GM23248 (cell line): ENCODE data around the gene SELENOO. TPM values are rescaled to one million over a fixed set of nuclear protein-coding genes. Genes with fewer than 3 reads are reported as not detected.

Experiments
- DNase-seq: peaks from one replicate; pipeline ENCODE4 v3.0.0-alpha.2; 2015
- H2AFZ ChIP-seq: fragments of 200-600 bp; sonication (generic); 2 replicates; pipeline ENCODE4 v1.6.1; 2016; ENCODE audit warnings: antibody characterized with exemption
- H3F3A ChIP-seq: fragments of 200-600 bp; sonication (generic); 2 replicates; pipeline ENCODE4 v1.6.1; 2016; ENCODE audit warnings: mild to moderate bottlenecking, antibody characterized with exemption, mixed run types; ENCODE audit not compliant: insufficient read depth
- H3K27ac ChIP-seq: fragments of 200-600 bp; sonication (generic); 2 replicates; pipeline ENCODE4 v1.5.1; 2016; ENCODE audit warnings: mild to moderate bottlenecking
- H3K27me3 ChIP-seq: fragments of 200-600 bp; sonication (generic); replicated peaks from 2 replicates; pipeline ENCODE4 v1.6.1; 2016; ENCODE audit warnings: mild to moderate bottlenecking; ENCODE audit not compliant: insufficient read depth
- H3K36me3 ChIP-seq: fragments of 200-600 bp; sonication (generic); 2 replicates; pipeline ENCODE4 v1.6.1; 2016; ENCODE audit warnings: low read depth, mild to moderate bottlenecking
- H3K4me1 ChIP-seq: fragments of 200-600 bp; sonication (generic); 2 replicates; pipeline ENCODE4 v1.6.1; 2016; ENCODE audit warnings: mild to moderate bottlenecking; ENCODE audit not compliant: insufficient read depth
- H3K4me2 ChIP-seq: fragments of 200-600 bp; sonication (generic); one replicate; pipeline ENCODE4 v1.6.1; 2016; ENCODE audit warnings: mild to moderate bottlenecking; ENCODE audit not compliant: unreplicated experiment
- H3K4me3 ChIP-seq: fragments of 200-600 bp; sonication (generic); 2 replicates; pipeline ENCODE4 v1.5.1; 2016; ENCODE audit warnings: mild to moderate bottlenecking
- H3K79me2 ChIP-seq: fragments of 200-600 bp; sonication (generic); 2 replicates; pipeline ENCODE4 v1.6.1; 2016; ENCODE audit warnings: mild to moderate bottlenecking; ENCODE audit not compliant: insufficient read depth
- H3K9ac ChIP-seq: fragments of 200-600 bp; sonication (generic); 2 replicates; pipeline ENCODE4 v1.6.1; 2016; ENCODE audit warnings: mild to moderate bottlenecking
- H3K9me2 ChIP-seq: fragments of 200-600 bp; sonication (generic); 2 replicates; pipeline ENCODE4 v1.6.1; 2016; ENCODE audit warnings: mixed run types, mild to moderate bottlenecking, moderate library complexity; ENCODE audit not compliant: insufficient read depth
- H3K9me3 ChIP-seq: fragments of 200-600 bp; sonication (generic); one replicate; pipeline ENCODE4 v1.6.1; 2017; ENCODE audit warnings: low read depth
- H4K20me1 ChIP-seq: fragments of 200-600 bp; sonication (generic); 2 replicates; pipeline ENCODE4 v1.6.0; 2016; ENCODE audit not compliant: insufficient read depth
- EZH2 ChIP-seq: fragments of 200-600 bp; sonication (generic); IDR thresholded peaks from 2 replicates; pipeline ENCODE4 v1.6.1; 2018; ENCODE audit warnings: antibody characterized with exemption, mild to moderate bottlenecking; ENCODE audit not compliant: insufficient read depth, poor library complexity, severe bottlenecking
- EZH2phosphoT487 ChIP-seq: fragments of 200-600 bp; sonication (generic); IDR thresholded peaks from 2 replicates; pipeline ENCODE4 v1.6.1; 2018; ENCODE audit warnings: antibody characterized with exemption, moderate library complexity, mild to moderate bottlenecking, low read depth; ENCODE audit not compliant: insufficient read depth
- WGBS, 2 experiments: methylation state at CpG; one replicate each; pipeline ENCODE4 v1.1.6; 2015 to 2017; ENCODE audit warnings: low lambda C conversion rate in 2 of 2, low coverage in 1 of 2; ENCODE audit errors: missing lambda C conversion rate in 2 of 2; 5-methylcytosine and 5-hydroxymethylcytosine counted together
- in situ Hi-C: fragments of 300-500 bp; cut with MboI; formaldehyde crosslinking; loops from 2 replicates; pipeline ENCODE4 v1.15.0; 2020
- polyA plus RNA-seq: library from polyadenylated mRNA; unstranded; fragments of >200 nt; fragmentation: Nextera tagmentation; extraction: Ambion mirVana; gene quantifications from 2 replicates; pipeline ENCODE4 v1.2.1, GENCODE V29; 2016
- total RNA-seq: library from RNA; depleted of rRNA; stranded (reverse); fragments of >200 nt; shearing (Covaris generic); gene quantifications from 2 replicates; pipeline ENCODE4 v1.2.3, GENCODE V29; 2014

The SELENOO gene
- total and polyA plus RNA-seq, 2 experiments from 2014 or later = 5.0 to 24.3 TPM

DNA sequence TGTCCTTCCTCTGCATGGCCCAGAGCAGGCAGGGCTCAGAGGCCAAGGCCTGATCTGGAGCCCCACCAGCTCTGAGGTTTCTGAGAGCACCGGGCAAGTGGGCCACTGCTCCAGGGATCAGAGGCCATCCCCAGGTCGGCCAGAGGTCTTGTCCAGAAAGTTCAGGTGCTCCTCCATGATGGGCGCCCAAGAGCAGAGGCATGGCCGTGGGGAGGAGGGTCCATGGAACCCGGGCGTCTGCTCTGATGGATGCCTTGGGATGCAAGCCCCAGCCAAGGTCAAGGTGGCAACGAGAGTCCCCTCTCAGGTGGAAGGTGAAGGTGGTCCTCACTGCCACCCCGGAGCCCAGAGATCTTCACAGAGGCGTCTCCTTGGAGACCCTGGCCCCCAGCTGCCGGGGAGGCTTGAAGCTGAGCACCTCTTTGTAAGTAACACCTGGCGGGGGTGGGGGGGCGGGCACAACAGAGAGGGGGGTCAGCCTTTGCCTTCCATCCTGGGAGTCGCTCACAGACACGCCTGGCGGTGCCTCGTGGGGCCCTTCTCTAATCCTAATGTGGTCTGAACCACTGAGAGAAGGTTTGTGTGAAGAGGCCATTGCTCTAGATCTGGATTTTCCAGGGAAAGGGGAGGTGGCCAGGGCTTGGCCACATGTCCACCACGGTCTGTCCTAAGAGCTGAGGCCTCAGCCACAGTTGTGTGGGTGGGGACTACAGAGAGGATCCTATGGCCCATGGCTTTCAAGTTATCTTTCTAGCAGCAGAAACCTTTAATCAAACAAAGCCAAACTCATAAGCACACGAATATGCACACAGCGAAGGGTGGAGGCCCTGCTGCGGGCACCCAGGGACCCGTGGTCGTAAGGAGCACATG, 52.5 kb downstream of the SELENOO start:
- in situ Hi-C loops = no loop called here

DNA sequence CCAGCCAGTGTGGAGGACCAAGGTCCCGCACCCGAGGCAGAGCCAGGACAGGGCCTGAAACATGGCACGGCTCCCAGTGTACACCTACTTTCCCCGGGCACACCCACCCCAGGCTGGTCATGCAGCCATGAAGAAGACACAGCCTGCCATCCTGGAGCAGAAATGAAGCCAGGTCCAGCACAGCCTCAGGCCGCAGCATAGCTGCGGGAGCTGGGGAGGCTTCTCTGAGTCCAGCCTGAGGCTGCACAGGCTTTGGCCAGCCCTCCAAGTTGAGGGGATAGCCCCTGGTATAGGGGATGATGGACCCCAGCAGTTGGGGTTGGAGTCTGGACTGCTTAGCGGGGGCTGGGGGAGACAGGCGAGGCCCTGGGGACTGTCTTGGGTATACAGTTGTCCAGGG, 53.1 kb downstream of the SELENOO start:
- no peak overlapping the region for H2AFZ ChIP-seq
- no peak overlapping the region for H3K27ac ChIP-seq
- no peak overlapping the region for H3K4me2 ChIP-seq
- peaks cover 21% of the 10 kb centered on the region; the same call in 1 of the 2 replicates for H3K79me2 ChIP-seq
- H3K27me3 ChIP-seq = no peaks in the 10 kb centered on the region
- TF ChIP-seq EZH2phosphoT487 (no peak), EZH2 (no peak)
- H3K4me1 ChIP-seq = peaks cover 7% of the 10 kb centered on the region; the same call in 1 of the 2 replicates
- H3K36me3 ChIP-seq = no peaks in the 10 kb centered on the region
- no peaks in the 10 kb centered on the region for H3K9me3 ChIP-seq
- in situ Hi-C loops = no loop called here
- no peak for DNase-seq
- H3K9me2 ChIP-seq = no peaks in the 10 kb centered on the region
- 70 to 72% methylated on average over 8 of the region's 8 CpGs for WGBS, 2 experiments
- no peaks in the 10 kb centered on the region for H3F3A ChIP-seq
- no peak overlapping the region for H3K4me3 ChIP-seq
- H3K9ac ChIP-seq = no peak overlapping the region
- H4K20me1 ChIP-seq = no peaks in the 10 kb centered on the region

More for the DNA sequence above, 52.5 kb downstream of the SELENOO start:
- no peaks in the 10 kb centered on the region for H3K9me2 ChIP-seq
- no peak overlapping the region for H3K27ac ChIP-seq
- H4K20me1 ChIP-seq = no peaks in the 10 kb centered on the region
- no peak overlapping the region for H3K4me2 ChIP-seq
- H3K79me2 ChIP-seq = peaks cover 18% of the 10 kb centered on the region; the same call in 1 of the 2 replicates
- H3K36me3 ChIP-seq = no peaks in the 10 kb centered on the region
- H3K9me3 ChIP-seq = no peaks in the 10 kb centered on the region
- H3K4me1 ChIP-seq = peaks cover 7% of the 10 kb centered on the region; the same call in 1 of the 2 replicates
- WGBS, 2 experiments = 78 to 84% methylated on average over 17 to 22 of the region's 22 CpGs
- no peaks in the 10 kb centered on the region for H3F3A ChIP-seq
- H3K9ac ChIP-seq = no peak overlapping the region
- TF ChIP-seq EZH2 (no peak), EZH2phosphoT487 (no peak)
- H3K4me3 ChIP-seq = no peak overlapping the region
- no peak overlapping the region for H2AFZ ChIP-seq
- no peak for DNase-seq
- no peaks in the 10 kb centered on the region for H3K27me3 ChIP-seq

DNA sequence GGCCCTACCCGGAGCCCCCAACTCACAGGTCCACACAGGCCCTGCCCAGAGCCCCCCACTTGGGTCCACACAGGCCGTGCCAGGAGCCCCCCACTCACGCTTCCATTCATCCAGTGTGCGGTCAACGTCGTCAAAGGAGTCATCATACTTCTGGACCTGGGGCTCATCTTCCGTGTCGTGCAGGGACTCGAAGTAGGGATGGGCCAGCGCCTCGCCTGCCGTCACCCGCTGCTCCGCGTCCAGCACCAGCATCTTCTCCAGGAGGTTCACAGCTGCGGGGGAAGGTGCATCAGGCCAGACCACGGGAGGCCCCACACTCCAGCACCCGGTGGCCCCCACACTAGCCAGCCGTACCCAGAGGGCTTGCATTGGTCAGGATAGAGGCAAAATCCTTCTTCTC, 54.3 kb downstream of the SELENOO start:
- H4K20me1 ChIP-seq = no peaks in the 10 kb centered on the region
- no peaks in the 10 kb centered on the region for H3F3A ChIP-seq
- in situ Hi-C loops = no loop called here
- no peak overlapping the region for H3K4me3 ChIP-seq
- no peaks in the 10 kb centered on the region for H3K9me3 ChIP-seq
- no peaks in the 10 kb centered on the region for H3K9me2 ChIP-seq
- TF ChIP-seq EZH2 = no peak
- no peak for TF ChIP-seq EZH2phosphoT487
- peaks cover 22% of the 10 kb centered on the region for H3K79me2 ChIP-seq
- peaks cover 4% of the 10 kb centered on the region; the same call in 1 of the 2 replicates for H3K4me1 ChIP-seq
- 81 to 92% methylated on average over 18 to 19 of the region's 19 CpGs for WGBS, 2 experiments
- H3K36me3 ChIP-seq = no peaks in the 10 kb centered on the region
- no peak overlapping the region for H3K27ac ChIP-seq
- no peak for DNase-seq
- no peaks in the 10 kb centered on the region for H3K27me3 ChIP-seq
- no peak overlapping the region for H3K9ac ChIP-seq
- no peak overlapping the region for H3K4me2 ChIP-seq
- H2AFZ ChIP-seq = no peak overlapping the region

DNA sequence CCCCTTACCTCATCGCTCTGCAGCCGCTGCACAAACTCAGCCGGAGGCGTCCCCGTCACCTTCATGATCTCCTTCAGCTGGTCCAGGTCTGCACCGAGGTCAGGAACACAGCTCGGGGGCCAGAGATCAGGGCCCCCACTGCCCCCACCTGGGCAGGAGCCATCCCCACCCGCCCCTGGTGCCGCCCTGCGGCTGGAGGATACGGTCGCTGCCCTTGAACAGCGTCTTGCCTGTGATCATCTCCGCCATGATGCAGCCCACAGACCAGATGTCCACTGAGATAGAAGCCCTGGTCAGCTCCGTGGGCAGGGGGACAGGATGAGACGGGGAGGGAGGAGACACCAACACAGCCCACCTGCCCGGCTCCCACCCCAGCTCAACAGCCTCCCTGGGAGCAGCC, 54.8 kb downstream of the SELENOO start:
- no peaks in the 10 kb centered on the region for H3K9me3 ChIP-seq
- H3K9ac ChIP-seq = no peak overlapping the region

More for the DNA sequence above, 54.8 kb downstream of the SELENOO start:
- no peak overlapping the region for H3K4me2 ChIP-seq
- no peak overlapping the region for H3K4me3 ChIP-seq
- H3K79me2 ChIP-seq = peaks cover 22% of the 10 kb centered on the region
- no peaks in the 10 kb centered on the region for H3K36me3 ChIP-seq
- TF ChIP-seq EZH2phosphoT487 = no peak
- no peak for TF ChIP-seq EZH2
- WGBS, 2 experiments = 94 to 95% methylated on average over 13 to 17 of the region's 17 CpGs
- no peak overlapping the region for H3K27ac ChIP-seq
- 0 out of 2 replicates have a peak, but pooled peaks cover 3% of the 10 kb centered on the region for H3K4me1 ChIP-seq
- H2AFZ ChIP-seq = no peak overlapping the region
- H4K20me1 ChIP-seq = no peaks in the 10 kb centered on the region
- H3K9me2 ChIP-seq = no peaks in the 10 kb centered on the region
- H3K27me3 ChIP-seq = no peaks in the 10 kb centered on the region
- H3F3A ChIP-seq = no peaks in the 10 kb centered on the region
- in situ Hi-C loops = no loop called here
- no peak for DNase-seq
